Ascending aorta (tissue), 2 donors: ENCODE data around the gene ARMC7. TPM values are rescaled to one million over a fixed set of nuclear protein-coding genes. Genes with fewer than 3 reads are reported as not detected.
A peak's percentile ranks its signal among the peaks of the same experiment; 100 is the strongest.

Experiments
- DNase-seq, 2 donors: peaks; one replicate each; pipeline ENCODE4 v3.0.0-alpha.2; 2019; ENCODE audit warnings: low spot score in 2 of 2
- H3K27ac ChIP-seq, 2 donors: fragments of 200-600 bp; sonication (generic); one replicate each; pipeline ENCODE4 v1.5.1; 2016 to 2017; ENCODE audit warnings: mild to moderate bottlenecking in 1 of 2
- H3K27me3 ChIP-seq: fragments of 200-600 bp; sonication (generic); one replicate; pipeline ENCODE4 v1.5.1; 2017
- H3K36me3 ChIP-seq, 2 donors: fragments of 200-600 bp; sonication (generic); one replicate each; pipeline ENCODE4 v1.5.1; 2016
- H3K4me1 ChIP-seq, 2 donors: fragments of 200-600 bp; sonication (generic); one replicate each; pipeline ENCODE4 v1.5.1; 2016 to 2017; ENCODE audit warnings: mild to moderate bottlenecking in 1 of 2
- H3K4me3 ChIP-seq, 2 donors: fragments of 200-600 bp; sonication (generic); one replicate each; pipeline ENCODE4 v1.5.1; 2016 to 2017; ENCODE audit warnings: mild to moderate bottlenecking in 1 of 2
- H3K9me3 ChIP-seq, 2 donors: fragments of 200-600 bp; sonication (generic); one replicate each; pipeline ENCODE4 v1.5.1; 2016
- CTCF ChIP-seq, 3 experiments: fragments of 200-600 bp in 2 of 3; fragments of 450-650 bp in 1 of 3; sonication (generic) in 2 of 3; IDR thresholded peaks; one replicate each; pipeline ENCODE4 v1.5.1; 2016 to 2019; ENCODE audit warnings: antibody characterized with exemption in 3 of 3, mild to moderate bottlenecking in 1 of 3, moderate library complexity in 1 of 3
- intact Hi-C: fragments of 100-400 bp; cut with DNase I; formaldehyde crosslinking; loops from one replicate; pipeline ENCODE4 v1.15.1; 2023
- total RNA-seq: library from RNA; depleted of rRNA; stranded (reverse); fragments of >200 nt; gene quantifications from one replicate; pipeline ENCODE4 v1.1.0, GENCODE V29; 2016

The ARMC7 gene
- total RNA-seq, 1 donor from 2014 or later, result 1.4 TPM

DNA sequence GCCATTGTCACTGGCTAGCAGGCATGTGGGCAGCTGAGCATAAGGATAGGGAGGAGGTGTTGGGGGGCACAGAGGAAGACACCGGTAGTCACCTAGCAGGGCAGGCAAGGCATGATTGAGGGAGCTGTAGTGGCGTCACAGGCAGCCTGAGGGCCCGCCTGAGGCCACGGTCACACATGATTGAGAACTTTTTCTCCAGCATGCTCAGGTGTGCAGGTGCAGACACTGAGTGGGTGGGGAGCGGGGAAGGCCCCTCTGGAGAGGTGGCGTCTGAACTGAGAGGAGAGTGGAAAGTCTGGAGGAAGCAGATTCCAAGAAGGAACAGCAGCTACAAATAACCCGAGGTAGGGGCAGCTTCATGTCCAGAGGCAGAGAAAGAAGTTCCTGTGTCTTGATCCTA is 10.9 kb upstream of the ARMC7 start:
- no peaks in the 10 kb centered on the region for H3K36me3 ChIP-seq
- DNase-seq, result no peak
- H3K27me3 ChIP-seq, result no peaks in the 10 kb centered on the region
- no peaks in the 10 kb centered on the region for H3K9me3 ChIP-seq
- TF ChIP-seq CTCF (IDR thresholded peaks at IDR 0.05), result no peak
- peaks cover 0 to 3% of the 10 kb centered on the region in 2 donors for H3K4me1 ChIP-seq
- H3K27ac ChIP-seq, result no peak overlapping the region
- intact Hi-C loops, result no loop called here
- H3K4me3 ChIP-seq, result no peak overlapping the region

- DNase-seq, result no peak
- Histone ChIP-seq H3K4me3 (no peak overlapping the region), H3K4me1 (peaks cover 0 to 3% of the 10 kb centered on the region in 2 donors), H3K36me3 (no peaks in the 10 kb centered on the region), H3K27ac (no peak overlapping the region), H3K9me3 (no peaks in the 10 kb centered on the region), H3K27me3 (no peaks in the 10 kb centered on the region)
- TF ChIP-seq CTCF (IDR thresholded peaks at IDR 0.05), result no peak
- intact Hi-C loops, result no loop called here
Measured at GRCh38 chr17:75099881-75100595, 9.7 kb upstream of the ARMC7 start.

GRCh38 chr17:75102385-75102821 is 7.4 kb upstream of the ARMC7 start:
- no peaks in the 10 kb centered on the region for H3K9me3 ChIP-seq
- peaks cover 0 to 2% of the 10 kb centered on the region in 2 donors for H3K4me1 ChIP-seq
- no peaks in the 10 kb centered on the region for H3K27me3 ChIP-seq
- intact Hi-C loops, result no loop called here
- no peak for DNase-seq
- no peak overlapping the region for H3K27ac ChIP-seq
- no peaks in the 10 kb centered on the region for H3K36me3 ChIP-seq
- TF ChIP-seq CTCF (IDR thresholded peaks at IDR 0.05), result no peak
- no peak overlapping the region for H3K4me3 ChIP-seq

GRCh38 chr17:75103601-75104554 is 5.9 kb upstream of the ARMC7 start:
- TF ChIP-seq CTCF (IDR thresholded peaks at IDR 0.05), result no peak
- no peak for DNase-seq
- Histone ChIP-seq H3K9me3 (no peaks in the 10 kb centered on the region), H3K27ac (no peak overlapping the region), H3K36me3 (no peaks in the 10 kb centered on the region), H3K4me1 (peaks cover 0 to 2% of the 10 kb centered on the region in 2 donors), H3K27me3 (no peaks in the 10 kb centered on the region), H3K4me3 (no peak overlapping the region)
- intact Hi-C loops, result no loop called here

DNA sequence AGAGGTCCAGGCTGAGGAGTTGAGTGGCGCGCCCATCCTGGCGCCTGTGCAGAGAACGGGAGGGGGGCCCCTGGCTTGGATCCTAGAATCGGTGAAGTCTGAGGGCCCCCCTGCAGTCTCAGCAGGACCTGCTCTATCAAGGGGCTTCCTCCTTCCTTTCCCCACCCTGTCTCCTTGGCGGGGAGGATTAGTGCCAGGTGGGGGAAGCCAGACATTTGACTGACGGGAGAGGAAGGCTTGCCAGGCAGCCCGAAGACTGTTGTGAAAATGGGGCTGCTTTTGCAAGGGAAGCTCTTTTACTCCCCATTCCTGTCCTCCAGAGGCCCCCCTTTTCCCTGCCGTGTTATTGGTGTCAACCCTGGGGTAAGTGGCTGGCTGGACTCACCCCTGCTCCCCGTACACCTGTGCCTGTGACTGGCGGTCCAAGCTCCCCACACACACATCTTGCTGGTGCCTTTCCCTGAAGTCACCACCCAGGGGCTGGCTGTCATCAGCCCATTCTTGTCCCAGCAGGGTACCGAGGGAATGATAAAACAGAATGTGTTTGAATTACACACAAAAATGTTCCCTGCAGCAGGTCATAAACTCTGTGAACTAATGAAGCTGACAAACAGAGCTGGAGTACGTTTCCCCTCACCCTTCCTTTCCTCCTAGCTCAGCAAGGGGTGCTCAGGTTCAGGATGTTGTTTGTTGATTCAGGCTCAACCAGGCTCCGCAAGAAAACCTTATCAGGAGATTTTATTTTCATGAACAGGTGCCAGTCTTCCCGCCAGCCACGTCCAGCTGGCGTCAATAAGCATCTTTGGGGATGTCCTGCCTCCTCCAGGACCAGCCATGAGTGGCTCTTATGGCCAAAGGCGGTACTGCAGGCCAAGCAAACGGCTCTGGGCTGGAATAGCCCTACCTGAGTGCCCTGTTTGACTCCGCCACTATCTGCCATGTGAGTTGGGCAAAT is 4.4 kb upstream of the ARMC7 start:
- TF ChIP-seq CTCF (IDR thresholded peaks at IDR 0.05), result peak; percentile 52 to 87 (median 84)
- H3K36me3 ChIP-seq, result no peaks in the 10 kb centered on the region
- no peak for DNase-seq
- no peak overlapping the region for H3K27ac ChIP-seq
- H3K27me3 ChIP-seq, result no peaks in the 10 kb centered on the region
- H3K4me1 ChIP-seq, result peaks cover 0 to 7% of the 10 kb centered on the region in 2 donors
- H3K9me3 ChIP-seq, result no peaks in the 10 kb centered on the region
- no peak overlapping the region for H3K4me3 ChIP-seq
- intact Hi-C loops, result loop anchor here (2.0 to 5.0 kb wide), 2 partner anchors 29 to 143 kb away; no protein-coding TSS in a partner anchor
